Measurements from ENCODE around the gene CCND3.
A peak's percentile ranks its signal among the peaks of the same experiment; 100 is the strongest.

The CCND3 gene

DNA sequence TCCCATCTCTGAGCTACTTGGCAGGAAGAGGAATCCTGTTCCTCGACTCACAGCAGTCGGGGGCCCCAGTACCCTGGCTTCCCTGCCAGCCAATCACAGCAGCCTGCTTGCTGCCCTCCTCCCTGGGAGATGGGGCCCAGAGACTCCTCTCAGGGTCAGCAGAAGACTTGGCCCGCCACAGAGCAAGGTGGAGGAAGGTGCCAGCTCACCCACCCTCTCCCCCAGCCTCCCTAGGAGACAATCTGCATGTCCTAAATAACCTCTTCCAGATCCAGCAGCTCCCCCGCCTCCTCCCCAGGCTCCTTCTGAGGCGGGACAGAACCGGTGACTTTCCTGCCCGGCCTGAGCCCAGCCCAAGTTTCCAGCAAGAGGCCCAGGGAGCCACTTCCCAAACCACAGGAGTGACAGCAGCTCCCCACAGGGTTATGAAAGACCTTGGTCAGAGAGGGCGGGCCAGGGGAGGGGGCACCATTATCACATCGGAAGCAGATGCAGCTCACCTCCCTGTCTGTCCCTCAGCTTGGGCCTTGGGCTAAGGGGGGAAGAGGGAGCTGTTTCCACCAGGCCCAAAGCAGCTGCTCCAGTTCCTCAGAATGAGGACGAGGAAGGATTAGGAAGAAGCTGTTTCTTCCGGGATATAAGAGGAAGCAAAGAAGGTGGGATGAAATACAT, 2.3 kb downstream of the CCND3 start:
- Histone ChIP-seq H3K27me3 (ENCODE audit: insufficient read depth, low read depth, severe bottlenecking) (no peaks in the 10 kb centered on the region), H3K36me3 (peaks cover 51% of the 10 kb centered on the region), H3K9me3 (ENCODE audit: severe bottlenecking) (no peaks in the 10 kb centered on the region), H3K27ac (peak overlapping the region; percentile 1; the same call in 1 of the 2 replicates), H3K4me3 (ENCODE audit: low read depth, low read length) (no peak overlapping the region)
- peak; percentile 65 for DNase-seq
- TF ChIP-seq, protein P1, sequence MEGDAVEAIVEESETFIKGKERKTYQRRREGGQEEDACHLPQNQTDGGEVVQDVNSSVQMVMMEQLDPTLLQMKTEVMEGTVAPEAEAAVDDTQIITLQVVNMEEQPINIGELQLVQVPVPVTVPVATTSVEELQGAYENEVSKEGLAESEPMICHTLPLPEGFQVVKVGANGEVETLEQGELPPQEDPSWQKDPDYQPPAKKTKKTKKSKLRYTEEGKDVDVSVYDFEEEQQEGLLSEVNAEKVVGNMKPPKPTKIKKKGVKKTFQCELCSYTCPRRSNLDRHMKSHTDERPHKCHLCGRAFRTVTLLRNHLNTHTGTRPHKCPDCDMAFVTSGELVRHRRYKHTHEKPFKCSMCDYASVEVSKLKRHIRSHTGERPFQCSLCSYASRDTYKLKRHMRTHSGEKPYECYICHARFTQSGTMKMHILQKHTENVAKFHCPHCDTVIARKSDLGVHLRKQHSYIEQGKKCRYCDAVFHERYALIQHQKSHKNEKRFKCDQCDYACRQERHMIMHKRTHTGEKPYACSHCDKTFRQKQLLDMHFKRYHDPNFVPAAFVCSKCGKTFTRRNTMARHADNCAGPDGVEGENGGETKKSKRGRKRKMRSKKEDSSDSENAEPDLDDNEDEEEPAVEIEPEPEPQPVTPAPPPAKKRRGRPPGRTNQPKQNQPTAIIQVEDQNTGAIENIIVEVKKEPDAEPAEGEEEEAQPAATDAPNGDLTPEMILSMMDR (IDR thresholded peaks at IDR 0.05; ENCODE audit: low read depth, low read length), result no peak

DNA sequence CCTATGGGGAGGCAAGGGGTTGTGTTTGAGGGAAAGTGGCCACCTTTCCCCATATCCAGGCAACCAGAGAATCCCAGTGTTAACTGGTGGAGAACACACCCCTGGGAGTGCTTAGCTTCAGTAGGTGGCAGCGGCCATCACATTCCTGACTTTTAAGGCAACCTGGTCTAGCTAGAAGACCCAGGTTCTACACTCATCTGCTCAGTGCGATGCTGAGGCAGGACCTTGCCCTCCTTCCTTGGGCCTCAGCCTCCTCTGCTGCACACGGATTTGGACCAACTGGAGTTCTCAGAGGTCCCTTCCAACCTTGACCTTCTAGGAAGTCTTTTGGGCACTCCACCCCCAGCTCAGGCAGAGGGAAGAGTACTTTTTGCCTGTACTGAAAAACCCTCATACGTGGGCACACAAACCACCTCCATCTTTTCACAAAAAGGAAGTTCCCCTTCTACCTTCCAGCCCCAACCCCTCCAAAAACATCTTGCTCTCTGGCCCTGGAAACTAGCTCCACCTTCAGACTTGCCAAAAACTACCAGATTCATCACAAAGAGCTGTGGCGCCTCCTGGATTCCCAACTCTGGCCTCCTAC, 2.9 kb downstream of the CCND3 start:
- Histone ChIP-seq H3K9me3 (ENCODE audit: severe bottlenecking) (no peaks in the 10 kb centered on the region), H3K27ac (no peak overlapping the region), H3K4me3 (ENCODE audit: low read depth, low read length) (no peak overlapping the region), H3K27me3 (ENCODE audit: insufficient read depth, low read depth, severe bottlenecking) (no peaks in the 10 kb centered on the region), H3K36me3 (peaks cover 57% of the 10 kb centered on the region)
- TF ChIP-seq, protein P1 (IDR thresholded peaks at IDR 0.05; ENCODE audit: low read depth, low read length), result 0 out of 2 replicates have a peak, but pooled peaks have one; percentile 4
- no peak for DNase-seq

GRCh38 chr6:41937861-41938574, 3.6 kb downstream of the CCND3 start:
- H3K27ac ChIP-seq, result peak overlapping the region; percentile 14
- peaks cover 64% of the 10 kb centered on the region for H3K36me3 ChIP-seq
- no peak for DNase-seq
- no peaks in the 10 kb centered on the region for H3K9me3 ChIP-seq (ENCODE audit: severe bottlenecking)
- H3K27me3 ChIP-seq (ENCODE audit: insufficient read depth, low read depth, severe bottlenecking), result no peaks in the 10 kb centered on the region
- H3K4me3 ChIP-seq (ENCODE audit: low read depth, low read length), result no peak overlapping the region
- TF ChIP-seq, protein P1 (IDR thresholded peaks at IDR 0.05; ENCODE audit: low read depth, low read length), result no peak

DNA sequence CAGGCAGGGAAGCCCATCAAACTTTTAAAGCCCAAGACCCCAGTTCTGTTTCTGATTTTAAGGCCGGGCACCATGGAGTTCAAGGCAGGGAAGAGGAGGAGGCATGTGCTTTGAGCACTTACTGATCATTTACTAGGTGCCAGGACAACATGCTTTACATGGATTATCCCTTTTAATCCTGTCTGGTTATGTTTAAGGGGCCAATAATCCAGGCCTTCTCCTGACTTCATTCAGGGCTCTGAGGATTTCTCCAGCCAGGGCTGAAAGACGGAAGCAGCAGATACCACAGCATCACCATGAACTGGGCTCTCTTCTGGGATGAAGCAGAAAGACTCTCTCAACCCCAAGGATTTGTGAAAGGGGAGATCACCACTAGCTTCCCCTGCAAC, 4.1 kb downstream of the CCND3 start:
- Histone ChIP-seq H3K4me3 (ENCODE audit: low read depth, low read length) (no peak overlapping the region), H3K36me3 (peaks cover 70% of the 10 kb centered on the region)

DNA sequence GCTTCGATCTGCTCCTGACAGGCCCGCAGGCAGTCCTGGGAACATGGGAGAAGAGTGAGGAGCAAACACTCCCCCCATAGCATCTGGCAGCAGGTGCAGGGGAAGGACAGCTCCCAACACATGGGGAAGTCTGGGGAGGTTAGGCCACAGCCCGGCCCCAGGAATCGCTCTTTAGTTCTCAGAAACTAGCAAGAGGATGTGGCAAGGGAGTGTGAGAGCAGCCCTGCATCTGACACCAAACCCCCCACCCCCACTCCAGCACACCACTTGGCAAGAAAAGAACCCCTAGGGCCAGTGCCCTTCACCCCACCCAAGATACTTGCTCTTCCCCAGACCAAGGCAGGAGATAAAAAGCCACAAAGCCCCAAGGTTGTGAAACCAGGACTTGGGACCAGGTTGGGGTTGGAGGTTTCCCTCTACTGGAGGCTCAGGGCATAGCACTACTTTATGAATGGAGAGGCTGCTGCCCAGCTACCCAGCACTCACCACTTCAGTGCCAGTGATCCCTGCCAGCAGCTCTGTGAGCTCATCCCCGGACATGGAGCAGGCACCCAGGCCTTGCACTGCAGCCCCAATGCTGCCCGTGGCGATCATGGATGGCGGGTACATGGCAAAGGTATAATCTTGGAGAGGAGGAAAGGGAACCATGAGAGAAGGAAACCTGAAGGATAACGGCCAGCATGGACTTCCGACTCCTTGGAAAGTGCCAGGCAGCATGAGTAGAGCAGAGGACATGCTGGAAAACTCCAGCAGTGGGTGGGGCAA, 5.4 kb downstream of the CCND3 start:
- Histone ChIP-seq H3K36me3 (peaks cover 82% of the 10 kb centered on the region), H3K9me3 (ENCODE audit: severe bottlenecking) (no peaks in the 10 kb centered on the region), H3K27me3 (ENCODE audit: insufficient read depth, low read depth, severe bottlenecking) (no peaks in the 10 kb centered on the region), H3K27ac (peak overlapping the region; percentile 44), H3K4me3 (ENCODE audit: low read depth, low read length) (no peak overlapping the region)
- peak; percentile 88 for DNase-seq
- TF ChIP-seq, protein P1 (IDR thresholded peaks at IDR 0.05; ENCODE audit: low read depth, low read length), result peak; percentile 98

More for the DNA sequence above, 4.1 kb downstream of the CCND3 start:
- no peaks in the 10 kb centered on the region for H3K27me3 ChIP-seq (ENCODE audit: insufficient read depth, low read depth, severe bottlenecking)
- peak overlapping the region; percentile 37 for H3K27ac ChIP-seq
- TF ChIP-seq, protein P1 (IDR thresholded peaks at IDR 0.05; ENCODE audit: low read depth, low read length), result no peak
- DNase-seq, result peak; percentile 78
- no peaks in the 10 kb centered on the region for H3K9me3 ChIP-seq (ENCODE audit: severe bottlenecking)

Data from WERI-Rb-1 (cell line).